HG03135 (cell line): ENCODE measurements around the gene FCGBP.
"Not testable (repeated sequence)": the region's sequence is repeated elsewhere in the genome, so short reads cannot be mapped to it uniquely, and the experiment has no call there.

Experiments
- ATAC-seq: cut with Tn5 transposase; IDR thresholded peaks from one replicate; pipeline ENCODE4 v1.9.1; 2021; ENCODE audit warnings: mild to moderate bottlenecking, moderate library complexity; ENCODE audit not compliant: unreplicated experiment

The FCGBP gene

DNA sequence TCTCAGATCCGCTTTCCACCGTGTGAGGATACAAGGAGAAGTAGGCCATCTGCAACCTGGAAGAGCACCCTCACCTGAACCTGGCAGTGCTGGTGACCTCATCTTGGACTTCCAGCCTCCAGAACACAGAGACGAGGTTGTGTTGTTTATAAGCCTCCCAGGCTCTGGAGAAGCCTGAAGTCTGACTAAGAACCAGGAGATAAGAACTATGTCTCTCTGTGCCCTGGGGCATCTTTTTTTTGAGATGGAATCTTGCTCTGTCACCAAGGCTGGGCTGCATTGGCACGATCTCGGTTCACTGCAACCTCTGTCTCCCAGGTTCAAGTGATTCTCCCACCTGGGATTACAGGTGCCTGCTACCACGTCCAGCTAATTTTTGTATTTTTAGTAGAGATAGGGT, 14.5 kb downstream of the FCGBP start:
- ATAC-seq = no peak

DNA sequence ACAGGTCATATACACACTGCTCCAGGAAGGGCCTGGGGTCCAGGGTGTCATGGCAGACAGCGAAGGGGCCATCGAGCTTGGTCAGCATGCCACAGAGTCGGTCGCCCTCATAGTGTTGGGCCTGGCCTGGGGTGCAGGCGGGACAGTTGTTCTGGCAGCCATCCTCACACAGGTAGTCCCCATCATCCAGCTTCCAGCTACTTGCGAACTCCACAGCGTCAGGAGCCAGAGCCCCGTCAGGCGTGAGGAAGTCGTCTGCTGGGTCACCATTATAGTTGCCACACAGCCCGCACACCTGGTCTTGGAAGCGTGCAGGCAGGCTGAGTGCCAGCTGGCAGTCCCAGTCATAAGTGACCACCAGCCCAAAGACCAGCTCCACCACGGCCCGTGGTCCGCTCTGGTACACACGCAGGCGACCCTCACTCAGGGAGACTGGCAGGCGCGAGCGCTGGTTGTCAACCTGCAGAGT, 16.2 kb downstream of the FCGBP start:
- no peak for ATAC-seq

DNA sequence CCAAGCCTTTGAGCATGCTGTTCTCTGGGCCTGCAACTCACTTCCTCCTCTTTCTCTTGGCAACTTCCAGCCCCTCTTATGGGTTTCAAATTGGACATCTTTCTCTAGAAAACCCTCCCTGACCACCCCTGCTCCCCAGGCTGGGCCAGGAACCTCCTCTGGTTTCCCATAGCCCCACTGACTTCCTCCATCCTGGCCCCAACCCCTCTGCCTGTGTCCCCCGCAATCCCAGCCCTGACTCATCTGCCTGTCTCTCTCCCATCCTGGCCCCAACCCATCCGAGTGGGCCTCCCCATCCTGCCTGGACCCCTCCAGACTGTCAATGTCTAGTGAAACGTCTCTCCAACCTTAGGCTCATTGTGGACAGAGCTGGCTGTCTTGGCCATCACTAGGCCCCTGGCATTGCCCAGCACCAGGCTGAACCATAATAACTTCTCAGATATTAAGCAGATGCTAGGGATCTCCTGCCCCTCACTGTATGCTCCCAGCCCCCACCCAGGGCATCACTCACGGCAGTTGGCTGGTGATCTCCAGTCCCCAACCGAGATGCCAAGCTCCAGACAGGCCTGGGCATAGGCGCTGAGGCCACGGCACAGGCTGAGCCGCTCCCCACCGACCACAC, 16.8 kb downstream of the FCGBP start:
- no peak for ATAC-seq

DNA sequence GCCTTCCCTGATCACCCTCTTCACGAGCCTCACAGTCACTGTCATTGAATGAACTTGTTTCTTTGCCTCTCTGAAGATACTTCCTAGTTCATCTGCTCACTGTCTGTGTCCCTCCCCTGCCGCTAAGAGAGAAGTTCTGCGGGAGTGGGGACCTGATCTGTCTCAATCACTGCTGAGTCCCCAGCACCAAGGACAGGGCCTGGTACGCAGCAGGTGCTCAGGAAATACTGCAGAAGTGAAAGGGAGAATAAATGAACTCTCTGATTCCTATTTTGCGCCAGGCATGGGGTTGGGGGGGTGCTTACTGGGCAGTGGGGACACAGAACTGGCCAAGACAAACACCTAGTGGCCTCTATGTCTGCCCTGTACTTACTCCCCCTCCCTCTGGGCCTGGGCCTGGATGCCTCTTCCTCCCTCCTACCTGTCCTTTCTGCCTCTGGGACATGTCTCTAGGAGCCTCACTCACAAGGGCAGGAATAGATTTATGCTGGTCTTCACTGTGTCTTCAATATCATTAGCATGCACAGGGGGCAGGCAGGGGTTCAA, 17.5 kb downstream of the FCGBP start:
- ATAC-seq = no peak

DNA sequence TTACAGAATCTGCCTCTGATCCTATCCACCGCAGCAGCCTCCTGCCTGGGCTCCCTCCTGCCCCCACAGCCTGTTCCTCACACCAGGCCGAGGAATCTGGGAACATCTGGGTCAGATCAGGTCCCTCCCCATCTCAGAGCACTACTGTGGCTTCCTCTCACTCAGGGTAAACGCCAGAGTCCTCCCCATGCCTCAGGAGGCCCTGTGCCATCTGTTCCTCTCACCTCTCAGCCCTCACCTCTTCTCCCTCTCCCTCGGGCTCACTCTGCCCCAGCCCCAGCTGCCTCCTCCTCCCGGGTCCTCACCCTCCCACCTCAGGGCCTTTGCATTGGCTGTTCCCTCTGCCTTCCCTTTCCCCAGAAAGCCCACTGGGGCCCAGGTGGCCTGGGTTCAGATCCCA, 18.2 kb downstream of the FCGBP start:
- no peak for ATAC-seq

DNA sequence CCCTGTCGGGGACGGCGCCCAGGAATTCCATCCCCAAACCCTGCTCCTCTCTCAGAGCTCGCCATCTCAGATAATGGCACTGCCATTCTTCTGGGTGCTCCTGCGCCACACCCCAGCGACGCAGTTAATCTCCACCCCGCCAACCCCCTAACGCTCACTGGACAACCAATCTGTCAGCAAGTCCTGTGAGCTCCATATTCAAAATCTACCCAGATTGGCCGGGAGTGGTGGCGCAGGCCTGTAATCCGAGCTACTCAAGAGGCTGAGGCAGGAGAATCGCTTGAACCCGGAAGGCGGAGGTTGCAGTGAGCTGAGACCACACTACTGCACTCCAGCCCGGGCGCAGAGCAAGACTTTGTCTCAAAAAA, 18.6 kb downstream of the FCGBP start:
- ATAC-seq = no peak

DNA sequence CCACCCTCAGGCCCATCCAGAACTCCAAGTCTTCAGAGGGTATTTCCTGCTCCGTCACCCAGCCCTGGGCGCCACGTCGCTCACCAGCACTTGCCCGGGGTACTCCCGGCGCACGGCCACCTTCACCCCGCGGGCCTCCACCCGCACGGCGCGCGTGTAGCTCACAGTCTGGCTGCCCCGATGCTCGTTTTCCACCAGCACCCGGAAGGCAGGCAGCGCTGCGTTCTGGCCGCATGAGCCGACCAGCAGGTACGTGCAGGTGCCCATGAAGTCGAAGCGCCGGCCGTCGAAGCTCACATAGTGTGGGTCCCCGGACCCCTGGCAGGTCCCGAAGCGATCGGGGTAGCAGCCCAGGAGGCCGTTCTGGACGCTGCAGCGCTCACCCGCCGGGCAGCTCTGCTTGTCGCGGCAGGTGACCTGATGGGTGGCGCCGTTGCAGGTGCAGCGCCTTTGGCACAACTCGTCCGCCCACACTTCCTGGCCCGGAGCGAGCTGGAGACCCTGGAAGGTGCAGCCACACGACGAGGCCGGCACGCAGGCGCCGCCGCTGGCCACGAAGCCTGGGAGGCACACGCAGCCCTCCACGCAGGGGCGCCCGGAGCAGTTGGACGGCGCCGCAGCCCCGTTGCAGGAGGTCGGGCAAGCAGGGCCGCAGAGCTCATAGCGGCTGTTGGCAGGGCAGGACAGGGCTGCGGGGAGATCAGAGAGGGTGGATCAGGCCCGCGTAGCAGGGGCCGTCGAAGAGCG, 19.2 kb downstream of the FCGBP start:
- ATAC-seq = no peak

DNA sequence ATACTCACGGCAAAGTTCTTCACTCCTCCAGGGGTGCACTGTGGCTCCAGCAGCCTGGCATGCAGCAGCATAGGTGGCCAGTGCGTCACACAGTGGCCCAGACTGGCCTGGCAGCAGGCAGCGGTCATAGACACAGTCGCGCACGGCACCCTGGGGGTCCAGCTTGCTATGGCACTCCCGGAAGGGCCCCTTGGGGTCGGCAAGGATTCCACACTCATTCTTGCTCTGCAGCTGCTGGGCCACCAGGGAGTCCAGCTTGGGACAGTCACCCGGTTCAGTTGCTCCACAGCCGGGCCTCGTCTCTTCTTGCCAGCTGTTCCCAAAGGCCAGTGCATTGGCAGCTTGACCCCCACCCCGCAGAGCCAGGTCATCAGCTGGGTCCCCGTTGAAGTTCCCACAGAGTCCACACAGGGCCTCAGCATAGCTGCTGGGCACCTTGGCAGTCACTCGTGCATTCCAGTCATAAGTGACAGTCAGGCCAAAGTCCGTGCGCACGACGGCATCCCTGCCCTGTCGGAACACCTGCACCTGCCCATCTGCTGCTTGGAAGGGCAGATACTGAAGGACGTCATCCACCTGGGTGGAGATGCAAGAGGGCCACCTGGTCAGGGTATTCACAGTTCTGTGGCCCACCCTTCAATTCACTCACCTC, 20.6 kb downstream of the FCGBP start:
- no peak for ATAC-seq

DNA sequence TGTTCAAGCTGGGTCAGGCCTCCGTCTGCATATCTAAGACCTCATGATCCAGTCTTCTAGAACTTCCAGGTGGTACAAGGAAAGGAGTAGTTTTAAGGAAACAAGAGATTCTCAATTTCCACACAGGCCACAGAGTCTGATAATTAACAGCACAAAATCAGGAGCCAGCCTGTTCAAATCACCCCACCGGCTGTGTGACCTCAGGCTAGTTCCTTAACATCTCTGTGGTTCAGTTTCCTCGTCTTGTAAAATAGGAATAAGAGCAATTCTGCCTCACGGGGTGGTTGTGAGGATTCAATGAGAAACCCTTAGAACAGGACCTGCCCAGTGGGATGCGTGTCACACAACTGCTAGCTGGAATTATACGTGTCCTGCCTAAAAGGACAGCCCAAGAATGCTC, 25.6 kb downstream of the FCGBP start:
- ATAC-seq = no peak

DNA sequence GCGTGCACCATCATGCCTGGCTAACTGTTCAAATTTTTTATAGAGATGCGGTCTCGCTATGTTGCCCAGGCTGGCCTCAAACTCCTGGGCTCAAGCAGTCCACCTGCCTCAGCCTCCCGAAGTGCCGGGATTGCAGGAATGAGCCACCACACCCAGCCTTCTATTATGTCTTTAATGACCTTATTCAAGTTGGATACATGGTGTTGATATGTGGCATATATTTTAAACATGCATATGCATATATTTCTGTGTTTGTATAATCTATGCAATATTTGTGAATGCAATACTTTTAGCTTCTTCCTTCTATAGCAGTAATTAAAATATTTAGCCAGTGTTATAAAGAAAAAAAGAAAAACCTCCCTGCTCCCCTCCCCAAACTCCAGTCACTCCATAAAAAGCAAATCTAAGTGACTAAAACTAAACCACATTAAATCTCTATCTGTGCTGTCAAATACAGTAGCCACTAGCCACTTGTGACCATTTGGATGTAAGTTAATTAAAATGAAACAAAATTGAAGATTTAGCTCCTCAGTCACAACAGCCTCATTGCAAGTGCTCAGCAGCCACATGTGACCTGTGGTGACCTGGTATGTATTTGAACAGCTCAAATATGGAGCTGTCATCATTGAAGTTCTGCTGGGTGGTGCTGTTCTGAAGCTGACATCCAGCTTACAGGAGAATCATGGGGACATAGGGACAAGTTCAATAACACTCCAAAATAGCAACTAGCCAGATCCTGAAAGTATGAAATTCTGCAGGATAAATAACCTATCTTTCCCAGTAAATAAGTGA, 27.4 kb downstream of the FCGBP start:
- no peak for ATAC-seq

DNA sequence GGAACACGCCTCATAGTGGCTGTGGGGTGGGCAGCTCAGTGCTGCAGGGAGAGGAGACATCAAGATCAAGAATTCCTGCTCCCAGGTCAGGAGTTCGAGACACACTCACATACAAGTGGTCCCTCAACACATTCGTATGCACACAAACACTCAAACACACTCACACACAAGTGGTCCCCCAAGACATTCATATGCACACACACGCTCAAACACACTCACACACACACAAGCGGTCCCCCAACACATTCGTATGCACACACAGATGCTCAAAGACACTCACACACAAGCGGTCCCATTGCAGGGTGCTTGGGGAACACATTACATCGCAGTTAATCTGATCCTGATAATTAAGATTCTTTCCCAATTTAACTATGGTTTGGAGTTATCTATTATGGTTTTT, 28.2 kb downstream of the FCGBP start:
- no peak for ATAC-seq

DNA sequence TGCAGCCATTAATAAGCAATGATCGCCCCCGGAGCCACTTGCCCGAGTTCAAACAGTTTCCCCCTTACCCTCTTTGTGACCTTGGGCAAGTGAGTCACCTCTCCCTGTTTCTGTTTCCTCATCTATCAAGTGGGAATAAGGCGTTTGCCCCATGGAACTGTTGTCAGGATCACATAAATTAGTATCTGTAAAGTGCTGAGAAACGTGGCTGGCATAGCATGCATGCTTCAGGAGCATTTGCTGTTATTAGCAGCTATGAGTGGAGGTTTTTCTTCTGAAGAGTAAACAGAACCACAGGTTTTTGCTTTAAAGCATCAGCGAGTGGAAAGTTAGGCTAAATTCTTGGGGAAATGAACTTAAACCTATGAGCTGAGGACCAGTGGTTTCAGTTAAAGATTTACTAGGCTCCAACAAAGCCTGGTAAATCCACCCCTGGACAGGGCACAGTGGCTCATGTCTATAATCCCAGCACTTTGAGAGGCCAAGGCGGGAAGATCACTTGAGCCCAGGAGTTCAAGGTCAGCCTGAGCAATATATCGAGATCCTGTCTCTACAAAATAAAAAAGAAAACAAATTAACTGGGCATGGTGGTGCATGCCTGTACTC, 30.8 kb downstream of the FCGBP start:
- ATAC-seq = not testable (repeated sequence)

DNA sequence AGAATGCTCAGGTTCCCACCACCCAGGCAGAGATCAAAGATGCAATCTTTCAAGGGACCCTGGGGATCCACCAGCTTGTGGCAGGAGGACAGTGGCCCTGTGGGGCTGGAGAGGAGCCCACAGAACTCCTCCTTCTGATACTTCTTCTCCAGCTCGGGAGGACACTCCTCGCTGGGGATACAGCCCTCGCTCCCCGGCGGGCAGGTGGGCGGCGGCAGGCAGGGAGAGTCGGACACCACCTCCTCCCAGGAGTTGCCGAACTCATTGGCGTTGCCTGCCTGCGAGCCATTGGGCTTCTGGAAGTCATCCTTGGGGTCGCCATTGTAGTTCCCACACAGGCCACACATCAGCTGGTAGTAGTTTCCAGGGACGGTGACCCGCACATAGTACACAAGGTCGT, 32.1 kb downstream of the FCGBP start:
- ATAC-seq = not testable (repeated sequence)

DNA sequence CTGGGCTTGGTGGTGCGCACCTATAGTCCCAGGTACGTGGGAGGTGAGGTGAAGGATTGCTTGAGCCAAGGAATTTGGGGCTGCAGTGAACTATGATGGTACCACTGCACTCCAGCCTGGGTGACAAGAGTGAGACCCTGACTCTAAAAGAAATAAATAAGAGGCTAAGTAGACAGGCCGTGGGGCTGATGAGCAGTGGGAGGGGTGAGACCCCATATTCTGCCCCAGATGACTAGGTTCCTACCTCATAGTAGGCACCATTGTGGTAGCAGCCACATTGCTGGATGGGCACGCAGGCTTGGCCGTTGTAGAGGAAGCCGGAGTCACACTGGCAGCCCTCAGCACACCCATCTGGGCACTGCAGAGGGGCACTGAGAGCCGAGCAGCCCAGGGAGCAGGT, 32.8 kb downstream of the FCGBP start:
- ATAC-seq = not testable (repeated sequence)

DNA sequence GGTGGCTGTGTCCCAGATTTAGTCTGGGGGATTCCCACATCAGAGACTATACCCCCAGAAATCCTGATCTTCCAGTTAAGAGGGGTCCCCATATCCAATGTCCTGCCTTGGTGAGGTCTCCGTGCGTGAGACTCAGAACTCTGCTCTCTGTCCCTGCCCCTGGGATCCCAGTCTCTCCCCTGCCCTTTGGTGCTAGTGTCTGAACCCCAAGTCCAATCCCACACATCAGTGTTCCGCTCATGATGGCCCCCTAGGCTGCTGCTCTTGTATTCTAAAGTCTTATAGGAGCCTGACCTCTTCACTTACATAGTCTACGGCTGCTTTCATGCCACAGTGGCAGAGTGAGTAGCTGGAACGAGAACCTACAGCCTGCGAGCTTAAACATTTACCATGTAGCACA, 35.6 kb downstream of the FCGBP start:
- ATAC-seq = not testable (repeated sequence)

DNA sequence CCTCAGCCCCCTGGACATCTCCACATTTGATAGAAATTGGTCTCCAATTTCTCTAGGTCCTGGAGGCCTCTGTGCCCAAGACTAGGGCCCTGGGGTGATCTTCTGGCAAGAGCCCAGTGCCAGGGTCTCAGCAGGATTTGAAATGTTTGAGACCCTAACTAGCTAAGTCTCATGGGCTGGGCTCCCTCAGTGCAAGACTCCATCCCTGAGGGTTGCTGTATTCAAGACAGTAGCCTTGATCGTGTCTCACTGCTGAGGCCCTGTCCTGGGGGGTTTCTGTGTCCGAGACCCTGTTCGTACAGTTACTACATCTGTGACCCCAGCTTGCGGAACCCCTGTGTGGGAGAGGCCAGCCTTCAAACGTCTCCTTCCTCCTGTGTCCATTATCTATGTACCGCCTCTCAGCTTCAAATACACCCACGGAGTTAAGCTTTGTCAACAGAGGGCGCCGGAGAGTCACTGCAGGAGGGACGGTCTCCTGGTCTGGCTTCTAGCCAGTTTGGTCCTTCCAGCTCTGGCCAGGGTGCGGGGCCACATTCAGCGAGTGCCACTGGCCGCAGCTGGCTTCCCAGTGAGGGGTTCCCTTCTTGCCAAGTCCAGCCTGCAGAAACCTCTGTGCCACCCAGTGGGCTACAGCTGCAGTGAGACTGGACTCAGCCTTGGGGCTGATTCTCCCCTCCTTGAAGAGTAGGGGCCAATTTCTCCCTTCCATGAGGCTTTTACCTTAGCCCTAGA, 36.8 kb downstream of the FCGBP start:
- ATAC-seq = not testable (repeated sequence)

DNA sequence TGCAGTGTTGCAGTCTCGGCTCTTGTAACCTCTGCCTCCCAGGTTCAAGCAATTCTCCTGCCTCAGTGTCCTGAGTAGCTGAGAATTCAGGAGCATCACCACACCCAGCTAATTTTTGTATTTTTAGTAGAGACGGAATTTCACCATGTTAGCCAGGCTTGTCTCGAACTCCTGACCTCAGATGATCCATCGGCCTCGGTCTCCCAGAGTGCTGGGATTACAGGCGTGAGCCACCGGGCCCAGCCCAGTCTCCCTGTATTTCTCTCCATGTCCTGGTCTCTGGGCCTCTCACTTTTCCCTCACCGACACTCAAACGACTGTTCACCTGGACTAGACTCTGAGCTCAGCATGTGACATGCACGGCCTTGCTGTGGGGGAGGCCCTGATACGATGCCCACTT, 39.3 kb downstream of the FCGBP start:
- not testable (repeated sequence) for ATAC-seq

DNA sequence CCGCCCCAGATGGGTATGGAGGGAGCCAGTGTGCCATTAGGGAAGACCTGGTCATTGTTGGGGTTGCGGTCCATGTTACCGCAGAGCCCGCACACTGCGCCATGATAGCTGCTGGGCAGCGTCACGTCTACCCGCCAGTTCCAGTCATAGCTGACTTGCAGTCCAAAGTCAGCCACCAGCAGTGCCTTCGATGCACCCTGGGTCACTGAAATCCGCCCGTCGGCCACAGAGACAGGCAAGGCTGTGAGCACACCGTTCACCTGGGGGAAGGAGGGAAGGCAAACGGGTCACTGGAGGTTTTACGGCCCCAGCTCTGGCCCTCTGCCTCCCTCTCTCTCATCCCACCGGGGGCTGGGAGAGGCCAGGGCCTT, 40.2 kb downstream of the FCGBP start:
- not testable (repeated sequence) for ATAC-seq

DNA sequence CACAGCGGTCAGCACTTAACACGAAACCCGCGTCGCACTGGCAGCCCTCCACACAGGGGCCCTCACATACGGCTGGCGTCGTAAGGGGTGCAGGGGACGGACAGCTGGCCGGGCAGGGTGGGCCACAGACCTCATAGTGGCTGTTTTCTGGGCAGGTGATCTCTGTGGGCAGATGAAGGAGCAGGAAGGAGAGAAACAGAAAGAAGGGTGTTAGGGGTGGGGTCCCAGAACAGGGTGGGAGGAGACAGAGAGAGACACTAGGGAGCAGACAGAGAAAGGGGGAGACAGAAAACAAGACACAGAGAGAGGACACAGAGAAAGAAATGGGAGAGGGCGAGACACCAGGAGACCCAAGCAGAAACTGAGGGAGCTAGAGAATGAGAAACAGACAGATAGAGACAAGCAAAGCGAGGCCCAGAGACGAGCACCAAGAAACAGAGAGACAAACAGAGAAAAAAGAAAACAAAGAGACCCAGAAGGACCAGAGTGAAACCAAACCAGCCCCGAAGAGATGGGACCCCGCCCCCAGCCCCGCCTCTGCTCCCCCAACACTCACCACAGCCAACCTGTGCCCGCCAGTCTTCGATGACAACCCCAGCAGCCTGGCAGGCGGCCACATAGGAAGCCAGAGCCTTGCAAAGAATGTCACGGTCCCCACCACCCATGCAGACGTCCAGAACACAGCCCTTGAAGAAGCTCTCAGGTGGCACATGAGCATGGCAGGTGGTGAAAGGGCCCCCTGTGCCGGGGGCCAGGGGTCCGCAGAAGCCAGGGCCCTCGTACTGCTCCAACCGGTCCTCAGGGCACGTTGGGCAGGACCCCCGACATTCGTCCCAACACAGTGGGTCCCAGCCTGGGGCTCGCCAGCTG, 40.8 kb downstream of the FCGBP start:
- ATAC-seq = not testable (repeated sequence)
